GM19099 (cell line): ENCODE data around the gene ETFA.

ENCODE experiments used
- POLR2A ChIP-seq: IDR thresholded peaks from 3 replicates; pipeline ENCODE4 v1.6.1; 2011; ENCODE audit warnings: low read depth; ENCODE audit not compliant: insufficient read length; ENCODE audit errors: extremely low read depth

The ETFA gene

DNA sequence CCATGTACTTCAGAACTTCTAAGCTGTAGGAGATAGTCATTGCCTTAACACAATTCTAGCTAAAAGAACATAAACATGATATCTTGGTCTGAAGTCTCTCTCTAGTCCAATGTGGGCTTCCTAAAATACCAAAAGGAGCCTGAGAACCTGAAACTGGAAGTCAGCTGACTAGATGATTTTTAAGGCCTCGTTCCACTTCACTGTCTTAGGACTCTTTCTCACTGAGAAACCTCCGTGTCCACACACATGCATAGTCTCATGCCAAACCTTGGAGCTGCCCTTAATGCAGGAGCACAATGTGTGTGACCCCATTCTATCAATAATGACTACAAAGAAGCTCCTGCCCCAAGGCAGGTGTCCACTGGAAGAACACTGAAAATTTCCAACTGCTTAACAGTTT lies 87.7 kb downstream of the ETFA start:
- TF ChIP-seq POLR2A, result no peak

DNA sequence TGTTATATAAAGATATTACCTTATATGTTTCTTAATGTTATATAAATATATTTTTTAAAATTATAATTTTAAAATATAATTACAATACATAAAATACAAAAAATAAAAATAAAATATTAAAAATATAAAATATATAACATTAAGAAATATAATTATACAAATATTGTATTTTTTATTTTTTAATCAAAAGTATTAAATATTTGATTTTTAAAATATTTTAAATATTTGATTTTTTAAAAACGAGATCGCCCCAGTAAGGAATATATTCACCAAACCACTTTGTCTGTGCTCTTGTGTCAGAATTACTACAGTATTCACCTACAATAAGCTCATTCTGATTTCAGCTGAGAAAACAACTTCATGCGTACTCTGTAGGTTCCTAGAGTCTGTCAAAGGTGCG lies 89.1 kb downstream of the ETFA start:
- no peak for TF ChIP-seq POLR2A

DNA sequence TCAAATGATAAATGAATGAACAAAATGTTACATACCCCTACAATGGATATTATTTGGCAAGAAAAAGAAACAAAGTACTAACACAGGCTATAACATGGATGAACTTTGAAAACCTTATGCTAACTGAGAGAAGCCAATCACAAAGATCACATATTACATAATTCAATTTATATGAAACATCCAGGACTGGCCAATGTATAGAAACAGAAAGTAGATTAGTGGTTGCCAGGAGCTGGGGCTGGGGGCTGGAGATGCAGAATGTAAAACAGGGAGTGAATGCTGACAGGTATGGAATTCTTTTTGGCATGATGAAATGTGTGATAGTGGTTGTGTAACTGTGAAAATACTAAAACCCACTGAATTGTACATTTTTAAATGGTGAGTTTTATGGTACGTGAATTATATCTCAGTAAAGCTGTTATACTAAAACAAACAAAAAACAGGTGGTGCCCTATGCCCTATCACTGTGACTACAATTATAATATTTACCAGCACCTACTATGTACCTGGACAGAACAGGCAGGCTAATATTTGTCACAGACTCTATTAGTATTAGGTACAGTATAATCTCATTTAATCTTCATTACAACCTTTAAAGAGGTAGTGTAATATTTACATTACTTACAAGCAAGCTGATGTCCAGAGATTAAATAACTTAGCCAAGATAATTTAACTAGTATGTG lies 90.0 kb downstream of the ETFA start:
- no peak for TF ChIP-seq POLR2A

DNA sequence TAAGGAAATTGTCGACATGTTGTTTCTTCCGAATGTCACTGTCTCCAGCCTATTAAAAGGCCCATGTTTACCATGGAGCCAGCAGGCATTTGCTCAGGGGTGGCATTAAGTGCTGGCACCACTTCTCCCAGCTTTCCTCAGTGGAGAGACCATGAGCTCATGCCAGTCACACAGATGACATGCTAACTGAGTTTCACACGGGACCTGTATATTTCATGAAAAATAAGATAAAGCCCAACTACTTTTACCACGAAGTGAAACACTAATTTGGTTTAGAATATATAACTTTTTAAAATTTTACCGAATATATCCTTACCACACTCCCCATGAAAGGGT lies 93.4 kb downstream of the ETFA start:
- TF ChIP-seq POLR2A, result no peak

DNA sequence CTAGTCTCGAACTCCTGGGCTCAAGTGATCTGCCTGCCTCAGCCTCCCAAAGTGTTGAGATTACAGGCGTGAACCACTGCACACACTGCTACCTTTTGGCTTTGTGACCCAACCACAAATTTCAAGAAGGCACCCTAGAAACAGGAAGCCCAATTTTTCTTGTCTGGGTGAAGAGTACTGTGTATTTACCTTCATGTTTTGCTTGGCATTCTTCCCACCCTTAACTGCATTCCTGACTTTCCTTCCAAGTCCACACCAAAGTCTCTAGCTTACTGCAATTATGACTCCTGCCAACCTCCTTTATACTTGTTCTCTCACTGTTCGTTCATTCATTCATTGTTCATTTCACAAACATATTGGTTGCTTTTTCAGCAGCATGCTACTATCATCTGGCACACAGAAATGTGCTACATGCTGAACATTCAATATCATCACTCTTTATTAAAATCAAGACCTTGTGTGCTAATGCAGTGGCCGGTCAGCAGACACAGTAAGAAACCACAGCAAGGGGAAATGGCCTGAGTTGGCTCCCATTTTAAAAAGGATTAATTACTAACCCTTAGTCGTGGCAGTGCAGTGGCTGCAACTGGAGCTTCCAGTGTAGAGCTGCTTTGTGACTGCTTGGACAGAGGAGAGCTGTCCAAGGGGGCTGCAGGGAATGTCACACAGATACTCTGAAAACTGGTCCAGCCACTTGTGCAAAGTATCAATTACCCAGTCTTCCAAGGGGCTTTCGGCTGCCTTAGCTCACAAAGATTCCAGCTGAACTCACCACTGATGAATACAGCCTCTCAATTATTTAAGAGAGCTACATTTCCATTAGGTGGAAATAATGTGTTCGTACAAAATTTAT lies 94.0 kb downstream of the ETFA start:
- no peak for TF ChIP-seq POLR2A

DNA sequence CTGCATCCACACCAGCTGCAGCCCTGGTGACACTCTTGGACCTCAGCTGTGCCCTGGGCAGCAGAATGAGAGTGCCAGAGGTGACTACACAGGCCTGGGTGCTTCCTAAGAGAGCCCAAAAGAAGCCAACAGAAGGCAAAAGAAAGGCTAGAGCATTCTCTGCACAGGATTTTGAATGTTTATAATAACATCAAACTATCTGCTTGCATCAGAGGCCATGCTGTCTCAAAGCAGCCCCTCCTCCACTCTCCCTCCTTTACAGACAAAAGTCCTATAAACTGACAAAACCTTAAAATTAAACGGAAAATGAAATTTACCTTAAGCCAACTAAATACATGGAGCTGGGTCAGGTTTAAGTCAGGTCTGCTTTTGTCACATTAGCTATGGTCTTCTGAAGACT lies 95.6 kb downstream of the ETFA start:
- no peak for TF ChIP-seq POLR2A

DNA sequence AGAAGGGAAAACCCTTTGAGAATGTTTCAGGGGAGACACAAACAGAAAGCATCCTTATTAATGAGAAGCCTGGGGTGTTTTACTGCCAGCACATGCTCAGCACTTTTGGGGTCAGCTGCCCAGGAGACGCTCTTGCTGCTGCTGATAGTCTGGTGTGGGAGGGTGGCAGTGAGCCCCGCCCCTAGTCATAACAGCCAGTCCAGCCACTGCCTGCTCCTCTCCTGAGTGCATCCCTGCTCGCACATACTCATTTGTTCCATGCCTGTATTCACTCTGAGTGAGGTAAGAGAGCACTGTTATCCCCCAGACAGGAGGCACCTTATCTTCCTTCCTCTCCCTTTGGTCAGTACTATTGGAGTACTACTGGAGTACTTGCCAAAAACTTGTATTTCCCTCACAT lies 101.3 kb downstream of the ETFA start:
- no peak for TF ChIP-seq POLR2A

DNA sequence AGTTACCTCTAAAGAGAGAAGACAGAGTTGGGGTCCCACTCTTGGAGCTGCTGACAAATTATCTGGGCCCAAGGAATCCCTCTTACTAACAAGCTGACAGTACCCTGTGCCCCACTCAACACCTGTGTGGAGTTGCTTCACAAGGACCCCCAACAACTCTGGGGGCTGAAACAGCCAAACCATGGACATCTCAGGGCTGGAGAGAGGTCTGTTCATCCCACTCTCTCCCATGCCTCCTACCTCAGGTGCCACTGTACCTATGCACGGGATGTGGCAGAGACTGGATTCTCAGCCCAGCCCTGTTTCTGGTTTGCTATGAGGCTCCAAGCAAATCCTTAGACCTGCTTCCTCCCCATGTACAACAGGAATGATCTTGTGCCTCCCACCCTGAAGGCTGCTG lies 101.7 kb downstream of the ETFA start:
- no peak for TF ChIP-seq POLR2A

DNA sequence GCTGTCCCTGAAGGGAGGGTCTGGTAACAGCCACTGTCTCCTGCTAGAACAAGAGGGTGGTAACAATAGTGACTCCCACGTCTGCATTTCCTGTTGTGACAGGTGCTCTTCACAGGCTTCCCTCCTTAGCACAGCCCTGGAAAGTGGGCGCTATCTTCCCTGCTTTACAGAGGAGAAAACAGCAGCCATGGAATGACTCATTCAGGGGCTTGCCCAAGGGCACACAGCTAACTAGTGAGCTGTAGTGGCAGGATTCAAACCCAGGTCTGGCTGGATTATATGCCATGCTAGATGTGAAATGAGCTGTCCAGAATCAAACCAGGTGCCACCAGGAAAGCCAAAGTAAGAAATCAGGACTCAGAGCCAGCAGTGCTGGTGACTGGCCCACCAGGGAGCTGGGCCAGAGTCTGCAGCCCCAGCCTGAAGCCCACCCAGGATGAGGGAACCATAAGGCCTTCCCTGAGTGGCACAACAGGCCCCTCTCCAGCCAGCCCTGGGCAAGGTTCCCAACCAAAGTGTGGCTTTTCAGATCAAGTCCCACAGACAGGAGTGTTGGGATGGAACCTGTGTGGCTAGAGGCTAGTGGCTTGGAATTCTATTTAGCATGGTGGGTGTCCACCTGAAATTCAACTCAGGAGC lies 102.4 kb downstream of the ETFA start:
- no peak for TF ChIP-seq POLR2A

DNA sequence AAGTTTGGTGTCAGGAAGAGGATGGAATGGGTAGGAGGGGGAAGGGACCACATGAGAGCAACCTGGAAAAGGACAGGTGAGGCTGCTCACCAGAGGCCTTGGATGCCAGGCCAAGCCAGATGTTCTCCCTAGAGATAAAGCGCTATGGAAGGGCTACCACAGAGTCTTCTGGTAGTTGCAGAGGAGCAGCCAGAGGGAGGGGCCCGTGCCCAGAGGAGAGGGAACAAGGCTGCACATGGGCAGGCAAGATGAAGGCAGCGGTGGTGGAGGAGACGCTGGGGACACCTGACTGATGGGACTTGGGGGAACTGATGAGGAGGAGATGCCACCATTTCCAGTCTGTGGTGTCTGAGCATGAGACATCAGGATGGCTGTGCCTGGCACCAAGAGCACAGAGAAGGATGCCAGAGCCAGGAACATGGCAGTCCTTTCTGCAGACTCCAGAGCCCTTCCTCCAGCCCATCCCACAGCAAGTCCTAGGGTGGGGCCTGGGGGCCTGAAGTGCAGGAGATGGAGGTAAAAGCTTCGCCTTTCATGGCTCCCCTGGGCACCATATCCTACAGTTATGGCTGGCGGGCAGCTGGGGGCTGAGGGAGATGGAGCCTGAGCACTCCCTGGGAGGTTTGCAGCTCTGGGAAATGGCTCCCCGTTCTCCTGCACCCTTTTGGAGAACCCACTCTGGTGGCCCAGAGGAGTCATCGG lies 103.0 kb downstream of the ETFA start:
- TF ChIP-seq POLR2A, result no peak

DNA sequence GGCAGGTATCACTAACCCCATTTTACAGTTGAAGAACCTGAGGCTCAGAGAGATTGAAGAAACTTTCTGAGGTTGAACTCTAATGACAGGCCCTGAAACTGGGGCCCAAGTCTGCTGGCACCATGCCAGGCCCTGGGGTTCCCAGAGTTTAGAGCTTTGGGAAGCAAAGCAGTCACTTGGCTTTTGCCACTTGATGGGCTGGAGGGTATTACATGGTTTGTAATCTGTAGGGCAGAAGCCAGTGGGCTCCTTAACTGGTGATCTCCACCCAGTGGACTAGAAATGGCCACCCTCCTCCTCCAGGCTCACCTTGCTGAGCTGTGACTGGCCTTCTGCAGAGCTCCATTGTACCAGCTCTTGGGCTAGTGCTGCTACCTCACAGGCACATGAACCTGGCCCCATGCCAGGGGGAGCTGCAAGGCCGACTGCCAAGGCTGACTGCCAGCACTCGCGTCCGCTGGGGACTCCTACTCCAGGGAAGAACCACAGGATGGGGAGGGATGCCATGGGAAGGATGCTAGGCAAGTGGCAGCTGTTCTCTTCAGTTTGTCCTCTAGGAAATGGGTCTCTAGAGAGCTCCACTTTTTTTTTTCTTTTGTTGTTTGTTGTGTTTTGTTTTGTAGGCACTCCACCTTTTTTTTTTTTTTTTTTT lies 104.8 kb downstream of the ETFA start:
- no peak for TF ChIP-seq POLR2A

DNA sequence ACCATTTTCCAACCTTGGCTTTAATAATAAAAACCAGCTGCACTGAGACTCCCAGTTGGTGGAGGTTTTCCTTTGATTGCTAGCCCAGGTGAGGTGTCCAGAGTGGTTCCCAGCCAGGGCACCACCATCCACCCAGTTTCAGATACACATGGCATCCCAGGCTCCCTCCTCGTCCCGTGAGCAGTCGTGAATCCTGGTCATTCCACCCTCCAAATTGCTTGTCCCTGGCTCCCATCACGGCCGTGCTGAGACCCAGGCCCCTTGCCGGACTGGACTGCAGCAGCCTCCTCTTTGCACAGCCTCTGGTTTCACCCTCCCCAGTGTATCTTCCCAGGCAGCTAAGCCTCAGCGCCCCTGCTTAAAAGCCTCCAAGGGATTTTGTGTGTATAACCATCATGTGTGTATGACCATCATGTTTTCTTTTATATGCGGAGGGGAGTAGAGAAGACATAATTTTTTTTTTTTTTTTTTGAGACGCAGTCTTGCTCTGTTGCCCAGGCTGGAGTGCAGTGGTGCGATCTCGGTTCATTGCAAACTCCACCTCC lies 106.3 kb downstream of the ETFA start:
- no peak for TF ChIP-seq POLR2A

DNA sequence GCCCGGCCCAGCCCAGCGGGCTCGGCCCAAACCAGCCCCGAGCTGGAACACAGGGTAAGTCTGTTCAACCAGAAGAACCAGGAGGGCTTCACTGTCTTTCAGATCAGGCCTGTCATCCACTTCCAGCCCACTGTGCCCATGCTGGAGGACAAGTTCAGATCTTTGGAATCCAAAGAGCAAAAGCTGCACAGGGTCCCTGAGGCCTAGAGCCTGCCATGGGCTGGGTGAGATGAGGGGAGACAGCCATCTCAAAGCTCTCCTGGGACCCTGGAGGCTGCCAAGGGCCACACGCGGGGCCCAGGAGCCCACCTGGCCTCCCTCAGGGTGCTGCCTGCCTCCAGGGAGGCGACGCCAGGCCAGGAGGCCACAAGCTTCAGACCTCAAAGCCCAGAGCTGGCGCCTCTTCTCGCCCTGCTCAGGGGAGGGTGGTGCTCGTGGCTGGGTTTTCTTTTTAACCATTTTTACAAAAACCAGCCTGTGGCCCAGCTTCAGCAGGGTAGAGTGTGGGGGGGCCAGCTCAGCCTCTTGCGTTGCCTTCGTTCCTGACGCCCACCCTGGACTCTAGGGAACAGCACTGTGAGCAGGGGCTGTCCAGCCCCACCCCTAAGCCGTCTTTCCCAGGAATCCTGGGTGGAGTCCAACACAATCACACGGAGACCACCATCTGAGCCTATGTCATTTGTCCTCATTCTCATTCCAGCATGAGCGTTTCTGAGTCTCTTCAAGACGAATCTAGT lies 107.0 kb downstream of the ETFA start:
- no peak for TF ChIP-seq POLR2A
